Kidney tubule cell (primary cell): ENCODE data around the gene RASAL2.
"Not testable (repeated sequence)": the region's sequence is repeated elsewhere in the genome, so short reads cannot be mapped to it uniquely, and the experiment has no call there.

Experiments
- DNase-seq: peaks from one replicate; pipeline ENCODE4 v3.0.0-alpha.2; 2018; ENCODE audit warnings: low spot score

The RASAL2 gene

DNA sequence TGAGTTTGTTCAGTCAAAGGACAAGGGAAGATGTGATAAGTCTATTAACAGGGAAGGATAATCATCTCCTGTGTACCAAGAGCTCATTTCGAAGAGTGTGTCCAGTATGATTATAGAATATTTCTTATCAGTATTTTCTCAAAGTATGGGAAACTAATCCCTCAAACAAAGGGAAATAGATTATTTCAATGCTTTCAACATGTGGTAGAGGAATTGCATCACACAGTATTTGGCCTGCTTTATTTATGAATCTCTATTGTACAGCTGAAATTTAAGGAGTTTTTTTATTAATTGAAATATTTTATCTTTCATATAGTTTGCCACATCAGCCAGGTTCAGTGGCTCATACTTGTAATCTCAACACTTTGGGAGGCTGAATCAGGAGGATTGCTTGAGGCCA lies 251.9 kb downstream of the RASAL2 start:
- DNase-seq, result no peak

DNA sequence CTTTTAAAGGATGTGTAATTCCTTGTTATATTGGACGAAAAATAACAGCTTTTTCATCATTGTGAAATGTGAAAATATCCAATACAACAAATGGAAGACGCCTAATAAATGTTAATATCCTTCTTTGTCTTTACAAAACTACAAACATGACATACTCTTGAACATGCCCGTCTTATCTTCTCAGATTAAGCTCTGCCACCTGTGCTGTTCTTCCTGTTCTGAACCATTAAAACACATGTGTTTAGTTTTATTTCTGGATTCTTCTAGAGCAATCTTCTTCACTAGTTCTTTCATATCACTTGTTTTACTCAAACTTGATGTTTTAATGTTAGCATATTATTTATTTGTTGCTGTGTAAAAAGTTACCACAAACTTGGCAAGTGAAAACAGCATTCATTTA lies 255.9 kb downstream of the RASAL2 start:
- DNase-seq, result no peak

- not testable (repeated sequence) for DNase-seq
Measured at GRCh38 chr1:178351911-178352310, 258.0 kb downstream of the RASAL2 start.

DNA sequence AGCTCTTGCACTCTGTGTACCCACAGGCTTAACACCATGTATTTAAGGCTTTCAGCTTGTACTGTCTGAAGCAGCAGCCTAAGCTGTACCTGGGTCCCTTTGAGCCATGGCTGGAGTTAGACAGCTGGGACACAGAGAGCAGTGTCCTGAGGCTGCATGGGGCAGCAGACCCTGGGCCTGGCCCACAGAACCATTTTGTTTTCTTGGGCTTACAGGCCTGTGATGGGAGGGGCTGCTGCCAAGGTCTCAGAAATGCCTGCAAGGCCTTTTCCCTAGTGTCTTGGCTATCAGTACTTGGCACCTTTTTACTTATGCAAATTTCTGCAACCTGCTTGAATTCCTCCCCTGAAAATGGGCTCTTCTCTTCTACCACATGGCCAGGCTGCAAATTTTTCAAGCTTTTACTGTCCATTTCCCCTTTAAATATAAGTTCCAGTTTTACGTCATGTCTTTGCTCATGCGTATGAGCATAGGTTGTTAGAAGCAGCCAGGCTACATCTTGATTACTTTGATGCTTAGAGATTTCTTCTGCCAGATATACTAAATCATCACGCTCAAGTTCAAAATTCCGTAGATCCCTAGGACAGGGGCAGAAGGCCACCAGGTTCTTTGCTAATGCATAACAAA lies 259.0 kb downstream of the RASAL2 start:
- DNase-seq, result no peak

GRCh38 chr1:178353524-178353923 lies 259.6 kb downstream of the RASAL2 start:
- DNase-seq, result no peak

DNA sequence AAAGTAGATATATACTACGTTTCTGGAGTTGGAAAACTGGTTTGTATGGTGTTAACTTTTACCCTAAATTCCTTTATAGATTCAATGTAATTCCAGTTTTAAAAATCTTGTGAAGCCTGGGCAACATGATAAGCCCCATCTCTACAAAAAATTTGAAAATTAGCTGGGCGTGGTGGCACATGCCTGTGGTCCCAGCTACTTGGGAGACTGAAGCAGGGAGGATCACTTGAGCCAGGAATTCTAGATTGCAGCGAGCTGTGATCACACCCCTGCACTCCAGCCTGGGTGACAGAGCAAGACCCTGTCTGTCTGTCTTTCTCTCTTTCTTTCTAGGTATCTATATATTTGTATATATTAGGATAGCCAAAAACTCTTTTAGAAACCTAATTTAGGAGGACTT lies 260.9 kb downstream of the RASAL2 start:
- no peak for DNase-seq

- no peak for DNase-seq
Measured at GRCh38 chr1:178356299-178356698, 262.4 kb downstream of the RASAL2 start.

GRCh38 chr1:178358456-178358855 lies 264.6 kb downstream of the RASAL2 start:
- no peak for DNase-seq

DNA sequence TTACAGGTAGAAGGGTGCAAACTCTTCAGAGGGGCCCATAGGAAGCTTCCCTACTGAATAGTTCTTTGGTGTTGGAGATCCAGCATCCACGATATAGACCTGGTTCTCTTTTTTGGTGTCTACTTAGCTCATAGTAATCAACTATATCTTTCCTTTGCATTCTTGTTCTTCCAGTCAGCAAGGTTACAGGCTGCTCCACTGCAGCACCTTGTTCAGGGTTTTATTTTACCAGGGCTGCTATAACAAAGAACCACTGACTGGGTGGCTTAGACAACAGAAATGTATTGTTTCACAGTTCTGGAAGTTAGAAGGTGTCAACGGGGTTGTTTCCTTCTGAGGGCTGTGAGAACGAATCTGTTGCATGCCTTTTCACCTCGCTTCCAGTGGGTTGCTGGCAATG lies 266.5 kb downstream of the RASAL2 start:
- no peak for DNase-seq

- no peak for DNase-seq
Measured at GRCh38 chr1:178361847-178362246, 267.9 kb downstream of the RASAL2 start.

GRCh38 chr1:178362747-178363146 lies 268.8 kb downstream of the RASAL2 start:
- DNase-seq, result no peak

DNA sequence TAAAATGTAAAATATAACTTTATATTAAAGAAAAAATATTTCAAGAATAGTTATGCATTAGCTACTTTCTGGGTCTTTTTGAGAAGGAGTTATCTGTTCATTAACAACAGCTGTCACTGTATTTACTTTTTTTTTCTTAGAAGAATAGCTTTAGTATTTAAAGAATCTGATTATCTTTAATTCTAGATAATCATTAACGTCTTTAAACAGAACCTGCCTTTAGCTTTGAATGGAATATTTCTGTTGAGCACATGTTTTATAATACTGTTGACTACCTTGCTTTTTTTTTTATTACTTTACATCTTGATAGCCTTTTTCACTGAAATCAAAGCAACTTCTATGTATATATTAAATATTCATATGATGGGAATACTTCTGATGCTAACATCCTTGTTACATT lies 270.9 kb downstream of the RASAL2 start:
- no peak for DNase-seq

GRCh38 chr1:178367151-178367550 lies 273.2 kb downstream of the RASAL2 start:
- DNase-seq, result no peak

- no peak for DNase-seq
Measured at GRCh38 chr1:178368208-178368607, 274.3 kb downstream of the RASAL2 start.

DNA sequence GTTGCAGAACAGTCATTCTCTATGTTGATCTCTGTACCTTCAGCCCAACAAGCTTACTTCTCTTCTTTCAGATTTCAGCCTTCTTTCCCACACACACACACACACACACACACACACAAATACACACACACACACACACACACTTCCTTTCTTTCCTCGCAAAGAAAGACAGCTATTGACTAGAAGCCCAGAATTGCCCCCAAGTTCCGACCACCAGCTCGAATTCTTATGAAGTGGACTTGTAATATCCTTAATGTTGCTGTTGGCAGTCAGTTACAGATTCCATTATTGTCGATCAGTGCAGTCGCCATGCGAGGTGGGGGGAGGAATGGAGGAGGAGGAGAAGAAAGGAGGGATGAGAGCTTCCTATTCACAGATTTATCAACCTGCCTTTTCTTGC lies 277.3 kb downstream of the RASAL2 start:
- peak; percentile 21 for DNase-seq

DNA sequence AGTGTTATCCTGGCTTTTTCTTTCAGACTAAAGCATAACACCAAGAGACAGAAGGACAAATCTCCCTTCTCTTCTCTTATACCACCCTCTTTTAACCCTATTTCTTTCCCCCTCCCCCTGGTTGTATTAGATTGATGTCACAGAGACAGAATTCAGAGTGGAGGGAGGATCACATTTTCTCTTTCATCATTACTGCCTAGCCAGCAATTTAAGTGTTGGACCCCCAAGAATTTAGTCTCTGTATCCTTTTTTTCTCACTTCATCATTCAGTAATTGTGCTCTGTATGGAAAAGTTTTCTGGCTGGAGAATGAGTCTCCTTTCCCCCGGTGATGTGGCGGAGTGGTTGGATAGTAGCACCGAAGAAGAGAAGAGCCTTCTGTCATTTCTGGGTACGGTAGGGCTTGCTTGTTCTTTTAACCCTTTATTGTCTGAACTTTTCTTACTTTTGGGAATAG lies 278.1 kb downstream of the RASAL2 start:
- DNase-seq, result no peak

- DNase-seq, result peak; percentile 16
Measured at GRCh38 chr1:178374016-178374415, 280.1 kb downstream of the RASAL2 start.

DNA sequence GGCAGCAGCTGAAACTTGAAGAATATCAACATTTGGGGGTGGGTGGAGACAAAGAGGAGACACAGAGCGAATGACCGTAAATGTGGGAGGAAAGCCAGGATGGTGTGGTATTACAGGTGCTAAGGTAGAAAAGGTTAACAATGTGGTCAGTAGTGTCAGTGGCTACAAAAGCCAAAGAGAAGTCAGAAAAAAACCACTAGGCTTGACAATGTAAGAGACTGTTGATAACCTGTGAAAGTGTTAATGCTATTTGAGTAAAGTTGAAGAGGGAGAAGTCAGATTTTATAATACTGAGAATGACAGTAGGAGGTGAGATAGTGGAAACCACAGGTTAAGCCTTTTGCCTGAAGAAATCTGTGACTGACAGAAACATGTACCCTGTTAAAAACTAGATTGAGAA lies 282.1 kb downstream of the RASAL2 start:
- DNase-seq, result peak; percentile 27

- no peak for DNase-seq
Measured at GRCh38 chr1:178379807-178380206, 285.9 kb downstream of the RASAL2 start.

DNA sequence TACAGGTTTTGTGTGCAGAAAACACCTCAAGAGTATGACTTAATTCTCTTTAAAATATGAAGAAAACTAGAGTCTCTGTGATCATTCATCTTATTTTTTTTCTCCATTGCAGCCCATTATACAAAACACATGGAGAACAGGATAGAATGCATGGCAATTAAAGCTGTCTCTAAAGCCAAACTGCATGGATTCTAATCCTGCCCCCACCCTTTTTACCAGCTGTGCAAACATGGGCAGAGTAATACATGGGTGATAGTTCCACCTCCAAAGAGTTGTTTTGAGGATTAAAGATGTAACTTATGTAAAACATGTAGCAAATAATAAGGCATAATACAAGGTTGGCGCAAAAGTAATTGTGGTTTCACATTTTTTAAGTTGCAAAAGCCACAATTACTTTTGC lies 288.5 kb downstream of the RASAL2 start:
- no peak for DNase-seq

GRCh38 chr1:178385662-178386061 lies 291.8 kb downstream of the RASAL2 start:
- peak; percentile 20 for DNase-seq

GRCh38 chr1:178388418-178389145 lies 294.7 kb downstream of the RASAL2 start:
- no peak for DNase-seq

DNA sequence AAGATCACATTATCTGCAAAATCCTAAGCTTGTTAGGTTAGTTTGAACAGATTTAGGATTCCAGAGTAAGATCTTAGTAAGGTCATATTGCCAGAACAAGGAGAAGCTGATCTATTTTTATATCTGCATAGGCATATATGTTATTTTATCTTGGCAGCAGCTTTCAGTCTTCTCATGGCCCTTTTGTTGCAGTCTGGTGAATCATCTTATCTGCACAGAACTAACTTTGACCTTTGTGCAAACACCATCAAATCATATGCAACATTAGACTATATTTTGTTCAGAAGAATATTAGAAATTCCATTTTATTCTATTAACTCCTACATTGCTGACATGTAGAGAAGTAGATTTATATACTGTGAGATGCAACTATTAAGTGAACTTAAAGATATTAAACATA lies 295.5 kb downstream of the RASAL2 start:
- DNase-seq, result no peak

- DNase-seq, result not testable (repeated sequence)
Measured at GRCh38 chr1:178390280-178390679, 296.4 kb downstream of the RASAL2 start.
